H9 (cell line): ENCODE data around the gene RPS6KB1. TPM values are rescaled to one million over a fixed set of nuclear protein-coding genes. Genes with fewer than 3 reads are reported as not detected.
"Not testable (repeated sequence)": the region's sequence is repeated elsewhere in the genome, so short reads cannot be mapped to it uniquely, and the experiment has no call there.

ENCODE experiments used
- DNase-seq: peaks from one replicate; pipeline ENCODE4 v3.0.0-alpha.2; 2017
- H2AFZ ChIP-seq: one replicate; pipeline ENCODE4 v1.6.1; 2013; ENCODE audit warnings: mild to moderate bottlenecking, low read length, control low read depth, moderate library complexity
- H2AK5ac ChIP-seq: 2 replicates; pipeline ENCODE4 v1.6.1; 2013; ENCODE audit warnings: low read length, control low read depth, mixed read lengths; ENCODE audit not compliant: insufficient read length
- H2BK120ac ChIP-seq: one replicate; pipeline ENCODE4 v1.6.1; 2013; ENCODE audit warnings: low read depth, mild to moderate bottlenecking, low read length, control low read depth, inconsistent platforms; ENCODE audit not compliant: poor library complexity, severe bottlenecking
- H2BK12ac ChIP-seq: 2 replicates; pipeline ENCODE4 v1.6.1; 2013; ENCODE audit warnings: low read length, control low read depth, mixed read lengths, low read depth; ENCODE audit not compliant: insufficient read length
- H2BK15ac ChIP-seq: 2 replicates; pipeline ENCODE4 v1.6.1; 2013; ENCODE audit warnings: low read depth, low read length, control low read depth
- H2BK20ac ChIP-seq: one replicate; pipeline ENCODE4 v1.6.1; 2013; ENCODE audit warnings: low read depth, mild to moderate bottlenecking, low read length, control low read depth, inconsistent platforms; ENCODE audit not compliant: poor library complexity, severe bottlenecking
- H2BK5ac ChIP-seq: 2 replicates; pipeline ENCODE4 v1.6.1; 2013; ENCODE audit warnings: low read length, control low read depth, mixed read lengths; ENCODE audit not compliant: insufficient read length
- H3K14ac ChIP-seq: 2 replicates; pipeline ENCODE4 v1.6.1; 2013; ENCODE audit warnings: low read length, control low read depth; ENCODE audit not compliant: insufficient read depth
- H3K18ac ChIP-seq: 2 replicates; pipeline ENCODE4 v1.6.1; 2013; ENCODE audit warnings: low read depth, mild to moderate bottlenecking, mixed read lengths, low read length, control low read depth; ENCODE audit not compliant: insufficient read length
- H3K23ac ChIP-seq: 2 replicates; pipeline ENCODE4 v1.6.1; 2013; ENCODE audit warnings: low read length, control low read depth, mixed read lengths, low read depth; ENCODE audit not compliant: insufficient read length
- H3K23me2 ChIP-seq: 2 replicates; pipeline ENCODE4 v1.6.1; 2013; ENCODE audit warnings: low read depth, mild to moderate bottlenecking, mixed read lengths, low read length, control low read depth; ENCODE audit not compliant: insufficient read length, poor library complexity, severe bottlenecking
- H3K27ac ChIP-seq: 2 replicates; pipeline ENCODE4 v1.5.1; 2013; ENCODE audit warnings: low read length, control low read depth, mixed read lengths, low read depth; ENCODE audit not compliant: insufficient read length
- H3K27me3 ChIP-seq: 2 replicates; pipeline ENCODE4 v1.6.1; 2013; ENCODE audit warnings: low read length, control low read depth, inconsistent platforms; ENCODE audit not compliant: insufficient read depth
- H3K4ac ChIP-seq: 2 replicates; pipeline ENCODE4 v1.6.1; 2013; ENCODE audit warnings: low read depth, mild to moderate bottlenecking, control low read depth, inconsistent platforms, low read length, moderate library complexity
- H3K4me1 ChIP-seq: 2 replicates; pipeline ENCODE4 v1.6.1; 2013; ENCODE audit warnings: low read length, control low read depth, inconsistent platforms; ENCODE audit not compliant: insufficient read depth
- H3K4me2 ChIP-seq: 2 replicates; pipeline ENCODE4 v1.6.1; 2013; ENCODE audit warnings: low read length, control low read depth, mixed read lengths; ENCODE audit not compliant: insufficient read length, insufficient read depth
- H3K56ac ChIP-seq: 2 replicates; pipeline ENCODE4 v1.6.1; 2013; ENCODE audit warnings: low read depth, mild to moderate bottlenecking, mixed read lengths, low read length, control low read depth; ENCODE audit not compliant: insufficient read length
- H3K79me1 ChIP-seq: 2 replicates; pipeline ENCODE4 v1.6.1; 2013; ENCODE audit warnings: low read depth, mild to moderate bottlenecking, moderate library complexity, low read length, control low read depth, inconsistent platforms; ENCODE audit not compliant: insufficient read depth, poor library complexity, severe bottlenecking
- H3K79me2 ChIP-seq: 2 replicates; pipeline ENCODE4 v1.6.1; 2013; ENCODE audit warnings: low read length, control low read depth, inconsistent platforms; ENCODE audit not compliant: insufficient read depth
- H3K9ac ChIP-seq: 2 replicates; pipeline ENCODE4 v1.6.1; 2013; ENCODE audit warnings: low read length, control low read depth, mixed read lengths; ENCODE audit not compliant: insufficient read length; ENCODE audit errors: extremely low read depth
- H3K9me3 ChIP-seq: one replicate; pipeline ENCODE4 v1.6.1; 2013; ENCODE audit warnings: low read depth, low read length, inconsistent platforms; ENCODE audit not compliant: control insufficient read depth
- H3T11ph ChIP-seq: one replicate; pipeline ENCODE4 v1.6.1; 2013; ENCODE audit warnings: mild to moderate bottlenecking, low read length, control low read depth, inconsistent platforms
- H4K20me1 ChIP-seq: one replicate; pipeline ENCODE4 v1.6.1; 2013; ENCODE audit not compliant: control insufficient read depth, insufficient read length, insufficient read depth
- H4K5ac ChIP-seq: 2 replicates; pipeline ENCODE4 v1.6.1; 2013; ENCODE audit warnings: low read depth, mild to moderate bottlenecking, mixed read lengths, low read length, control low read depth; ENCODE audit not compliant: insufficient read length
- H4K8ac ChIP-seq: replicated peaks from 2 replicates; pipeline ENCODE4 v1.6.1; 2013; ENCODE audit warnings: low read length, control low read depth, mixed read lengths, low read depth; ENCODE audit not compliant: insufficient read length
- H4K91ac ChIP-seq: 2 replicates; pipeline ENCODE4 v1.6.1; 2013; ENCODE audit warnings: low read depth, mild to moderate bottlenecking, moderate library complexity, mixed read lengths, low read length, control low read depth; ENCODE audit not compliant: insufficient read length
- H3K27ac Mint-ChIP-seq, 3 experiments: 2 replicates in 2 of 3; 3 replicates in 1 of 3; pipeline ENCODE4 v1.8.0; 2020 to 2021; ENCODE audit warnings: mixed read lengths in 3 of 3, mild to moderate bottlenecking in 1 of 3, moderate library complexity in 1 of 3
- H3K27me3 Mint-ChIP-seq: 2 replicates; pipeline ENCODE4 v1.8.0; 2021; ENCODE audit warnings: low read depth, mild to moderate bottlenecking, moderate library complexity, mixed read lengths
- H3K36me3 Mint-ChIP-seq, 3 experiments: 2 replicates in 2 of 3; 3 replicates in 1 of 3; pipeline ENCODE4 v1.8.0; 2020 to 2021; ENCODE audit warnings: low read depth in 3 of 3, mixed read lengths in 3 of 3; ENCODE audit not compliant: insufficient read depth in 1 of 3
- H3K4me1 Mint-ChIP-seq, 2 experiments: 2 replicates each; pipeline ENCODE4 v1.8.0; 2020; ENCODE audit warnings: mixed read lengths in 2 of 2
- H3K4me3 Mint-ChIP-seq, 2 experiments: 2 replicates in 1 of 2; 3 replicates in 1 of 2; pipeline ENCODE4 v1.8.0; 2020 to 2021; ENCODE audit warnings: mild to moderate bottlenecking in 2 of 2, mixed read lengths in 2 of 2, moderate library complexity in 1 of 2
- H3K9me3 Mint-ChIP-seq, 2 experiments: 2 replicates in 1 of 2; 3 replicates in 1 of 2; pipeline ENCODE4 v1.8.0; 2020; ENCODE audit warnings: mild to moderate bottlenecking in 2 of 2, mixed read lengths in 2 of 2, moderate library complexity in 1 of 2
- CTCF ChIP-seq: fragments of 200-600 bp; sonication (generic); conservative IDR thresholded peaks from 3 replicates; pipeline ENCODE4 v1.8.0; 2021; ENCODE audit warnings: antibody characterized with exemption, mild to moderate bottlenecking
- WGBS: extraction: QIAGEN DNeasy Blood & Tissue Kit; methylation state at CpG from one replicate; pipeline ENCODE4 v1.1.7; 2013; ENCODE audit warnings: missing lambda C conversion rate, low lambda C conversion rate, mixed read lengths; ENCODE audit not compliant: insufficient read length; ENCODE audit errors: extremely low coverage; 5-methylcytosine and 5-hydroxymethylcytosine counted together
- total RNA-seq: library from RNA; stranded (reverse); gene quantifications from 2 replicates; pipeline ENCODE4 v1.2.1, GENCODE V29; 2021

The RPS6KB1 gene
- total RNA-seq, 1 experiment from 2014 or later = 36.1 TPM

GRCh38 chr17:59853168-59853918 lies 39.6 kb upstream of the RPS6KB1 start:
- Histone ChIP-seq H4K5ac (peak overlapping the region; percentile 39), H3K4ac (no peak overlapping the region; the same call in 1 of the 2 replicates), H4K8ac (no peak overlapping the region), H2BK20ac (no peak overlapping the region), H2AFZ (peak overlapping the region; percentile 97), H3K9ac (no peak overlapping the region), H3K79me2 (no peaks in the 10 kb centered on the region), H3K18ac (peak overlapping the region; percentile 19), H3K23me2 (no peaks in the 10 kb centered on the region), H2BK12ac (no peak overlapping the region), H3K27me3 (no peaks in the 10 kb centered on the region), H3K4me1 (peaks cover 3% of the 10 kb centered on the region; the same call in 1 of the 2 replicates), H3K23ac (no peak overlapping the region), H2BK15ac (no peak overlapping the region), H4K20me1 (no peaks in the 10 kb centered on the region), H2BK5ac (no peak overlapping the region), H3T11ph (no peak overlapping the region), H3K56ac (no peak overlapping the region), H3K14ac (no peak overlapping the region), H4K91ac (no peak overlapping the region), H2BK120ac (no peak overlapping the region), H3K27ac (peak overlapping the region; percentile 22), H3K4me2 (no peak overlapping the region), H2AK5ac (no peak overlapping the region), H3K9me3 (no peaks in the 10 kb centered on the region), H3K79me1 (no peaks in the 10 kb centered on the region)
- Mint-ChIP-seq H3K27ac (peak overlapping the region; percentile 53 to 86 (median 68); a peak in 6 of 7 replicates), H3K27me3 (no peaks in the 10 kb centered on the region), H3K36me3 (peaks cover 0 to 2% (median 0%) of the 10 kb centered on the region in 3 experiments; a peak in 1 of 7 replicates), H3K9me3 (no peaks in the 10 kb centered on the region), H3K4me3 (no peak overlapping the region), H3K4me1 (peaks cover 28 to 34% of the 10 kb centered on the region in 2 experiments)
- peak; percentile 90 for DNase-seq
- no CpG with 5 or more reads among the region's 14 CpGs for WGBS
- TF ChIP-seq CTCF = peak; percentile 74

GRCh38 chr17:59853919-59854729 lies 38.8 kb upstream of the RPS6KB1 start:
- H2AK5ac ChIP-seq, H2BK5ac ChIP-seq, H2BK12ac ChIP-seq, H4K20me1 ChIP-seq, H3K23ac ChIP-seq, H3K23me2 ChIP-seq, H3K56ac ChIP-seq, H3T11ph ChIP-seq, DNase-seq, H3K9ac ChIP-seq, H2BK20ac ChIP-seq, H2BK120ac ChIP-seq, H3K27me3 Mint-ChIP-seq, H2AFZ ChIP-seq, H3K4me1 ChIP-seq, H3K14ac ChIP-seq, H3K9me3 ChIP-seq, H3K27ac ChIP-seq, H3K4ac ChIP-seq, H3K36me3 Mint-ChIP-seq, H4K8ac ChIP-seq, H3K9me3 Mint-ChIP-seq, H3K4me3 Mint-ChIP-seq, H4K91ac ChIP-seq, H3K4me2 ChIP-seq, H2BK15ac ChIP-seq, H3K79me2 ChIP-seq, H3K18ac ChIP-seq, H3K79me1 ChIP-seq, H4K5ac ChIP-seq, H3K27me3 ChIP-seq: not testable (repeated sequence)
- H3K27ac Mint-ChIP-seq = peak overlapping the region in 1 of 3 experiments; percentile 62; a peak in 1 of 7 replicates
- peaks cover 28 to 31% of the 10 kb centered on the region in 2 experiments for H3K4me1 Mint-ChIP-seq
- WGBS = no CpG with 5 or more reads among the region's 10 CpGs
